NCI-H2081 treated with DMSO at 0.1 percent for 48 hours (cell line): ENCODE results near the gene TSEN34.
A peak's percentile ranks its signal among the peaks of the same experiment; 100 is the strongest.
"Not testable (repeated sequence)": the region's sequence is repeated elsewhere in the genome, so short reads cannot be mapped to it uniquely, and the experiment has no call there.

ENCODE experiments used
- DNase-seq: peaks from one replicate; lab custom pipeline; 2025; lab: John Stamatoyannopoulos, UW

The TSEN34 gene

GRCh38 chr19:54188215-54188871, 2.8 kb upstream of the TSEN34 start:
- no peak for DNase-seq

- no peak for DNase-seq
These were observed 1.9 kb upstream of the TSEN34 start, which contains the start of gene MBOAT7 for GRCh38 chr19:54189145-54189734. Gene MBOAT7, minus strand, starts transcription at chr19:54189580. Its CDS starts 1,072 bp downstream, at chr19:54188508.

- DNase-seq, result peak; percentile 97
These were observed 1.2 kb upstream of the TSEN34 start for GRCh38 chr19:54189735-54190502.

GRCh38 chr19:54190503-54191010, 551 bp upstream of the TSEN34 start:
- peak; percentile 95 for DNase-seq

- DNase-seq, result no peak
These were observed 824 bp downstream of the TSEN34 start for GRCh38 chr19:54191811-54192453.

- DNase-seq, result no peak
These were observed 1.9 kb downstream of the TSEN34 start for GRCh38 chr19:54193011-54193410.

GRCh38 chr19:54194463-54194862, 3.4 kb downstream of the TSEN34 start:
- not testable (repeated sequence) for DNase-seq

GRCh38 chr19:54196536-54196935, 5.4 kb downstream of the TSEN34 start:
- no peak for DNase-seq

GRCh38 chr19:54197121-54197520, 6.0 kb downstream of the TSEN34 start:
- DNase-seq, result no peak

GRCh38 chr19:54199401-54199800, 8.3 kb downstream of the TSEN34 start:
- no peak for DNase-seq

- DNase-seq, result no peak
These were observed 10.1 kb downstream of the TSEN34 start for GRCh38 chr19:54201172-54201701.

GRCh38 chr19:54201980-54202379, 10.9 kb downstream of the TSEN34 start:
- no peak for DNase-seq

GRCh38 chr19:54203151-54203611, 12.1 kb downstream of the TSEN34 start:
- no peak for DNase-seq

GRCh38 chr19:54204767-54205468, 13.8 kb downstream of the TSEN34 start:
- no peak for DNase-seq

GRCh38 chr19:54206030-54206830, 15.1 kb downstream of the TSEN34 start:
- DNase-seq, result no peak

- DNase-seq, result no peak
These were observed 15.7 kb downstream of the TSEN34 start for GRCh38 chr19:54206831-54207177.

- DNase-seq, result not testable (repeated sequence)
These were observed 16.1 kb downstream of the TSEN34 start for GRCh38 chr19:54207193-54207592.

- DNase-seq, result no peak
These were observed 16.5 kb downstream of the TSEN34 start for GRCh38 chr19:54207676-54207982.

GRCh38 chr19:54207983-54208783, 17.1 kb downstream of the TSEN34 start:
- DNase-seq, result no peak

GRCh38 chr19:54208784-54209057, 17.6 kb downstream of the TSEN34 start:
- DNase-seq, result no peak
